ENCODE data around the gene CITED4.

The CITED4 gene

GRCh38 chr1:40861224-40862003, 749 bp downstream of the CITED4 start:
- H3K9ac ChIP-seq (ENCODE audit: low read length) = peak overlapping the region; percentile 63
- H3K27me3 ChIP-seq (ENCODE audit: control insufficient read depth in 1 of 2, insufficient read depth in 2 of 2, low read length in 2 of 2) = no peaks in the 10 kb centered on the region
- peak overlapping the region; percentile 80 for H3K27ac ChIP-seq (ENCODE audit: low read depth, low read length)
- peaks cover 31% of the 10 kb centered on the region for H3K4me1 ChIP-seq (ENCODE audit: insufficient read depth, low read length)
- H3K36me3 ChIP-seq (ENCODE audit: insufficient read depth, low read length) = no peaks in the 10 kb centered on the region
- peak overlapping the region; percentile 64 to 77 for H3K4me3 ChIP-seq (ENCODE audit: low read depth in 1 of 2, low read length in 2 of 2)
- H3K9me3 ChIP-seq (ENCODE audit: low read length) = no peaks in the 10 kb centered on the region

GRCh38 chr1:40860706-40861223, 1.4 kb downstream of the CITED4 start:
- Histone ChIP-seq H3K4me3 (ENCODE audit: low read depth in 1 of 2, low read length in 2 of 2) (peak overlapping the region; percentile 64 to 77), H3K27ac (ENCODE audit: low read depth, low read length) (peak overlapping the region; percentile 80), H3K27me3 (ENCODE audit: control insufficient read depth in 1 of 2, insufficient read depth in 2 of 2, low read length in 2 of 2) (no peaks in the 10 kb centered on the region), H3K9me3 (ENCODE audit: low read length) (no peaks in the 10 kb centered on the region), H3K9ac (ENCODE audit: low read length) (peak overlapping the region; percentile 63), H3K4me1 (ENCODE audit: insufficient read depth, low read length) (peaks cover 25% of the 10 kb centered on the region), H3K36me3 (ENCODE audit: insufficient read depth, low read length) (no peaks in the 10 kb centered on the region)

DNA sequence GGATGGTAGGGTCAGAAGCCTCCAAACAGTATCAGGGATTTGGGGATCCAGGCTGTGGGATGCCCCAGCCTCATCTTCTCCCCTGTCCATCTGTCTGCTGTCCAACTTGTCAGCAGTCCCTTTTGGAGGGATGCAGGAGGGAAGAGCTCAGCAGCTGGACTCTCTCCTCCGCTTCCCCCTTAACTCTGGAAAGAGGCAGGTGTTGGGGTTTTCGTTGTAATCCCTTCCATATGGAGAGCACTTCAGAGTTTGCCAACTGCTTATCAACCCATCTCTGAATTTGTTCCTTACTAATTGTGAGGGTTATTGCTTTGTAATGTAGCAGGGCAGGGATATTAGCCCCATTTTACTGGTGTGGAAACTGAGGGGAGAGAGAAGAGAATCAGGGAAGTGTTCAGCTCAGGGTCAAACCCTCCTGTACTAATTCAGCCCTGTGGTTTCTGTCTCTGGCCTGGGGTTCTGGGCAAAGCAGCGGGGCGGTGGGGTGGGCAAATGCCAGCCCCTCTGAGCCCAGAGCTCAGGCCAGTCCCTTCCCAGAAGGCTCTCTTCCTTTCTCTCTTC, 3.2 kb downstream of the CITED4 start:
- no peaks in the 10 kb centered on the region for H3K9me3 ChIP-seq (ENCODE audit: low read length)
- H3K36me3 ChIP-seq (ENCODE audit: insufficient read depth, low read length) = no peaks in the 10 kb centered on the region
- H3K4me1 ChIP-seq (ENCODE audit: insufficient read depth, low read length) = peaks cover 21% of the 10 kb centered on the region
- H3K27ac ChIP-seq (ENCODE audit: low read depth, low read length) = no peak overlapping the region
- no peak overlapping the region for H3K4me3 ChIP-seq (ENCODE audit: low read depth in 1 of 2, low read length in 2 of 2)
- H3K27me3 ChIP-seq (ENCODE audit: control insufficient read depth in 1 of 2, insufficient read depth in 2 of 2, low read length in 2 of 2) = no peaks in the 10 kb centered on the region
- no peak overlapping the region for H3K9ac ChIP-seq (ENCODE audit: low read length)

GRCh38 chr1:40857737-40858136, 4.4 kb downstream of the CITED4 start:
- H3K4me1 ChIP-seq (ENCODE audit: insufficient read depth, low read length) = peaks cover 23% of the 10 kb centered on the region
- H3K36me3 ChIP-seq (ENCODE audit: insufficient read depth, low read length) = no peaks in the 10 kb centered on the region
- no peak overlapping the region for H3K9ac ChIP-seq (ENCODE audit: low read length)
- H3K9me3 ChIP-seq (ENCODE audit: low read length) = no peaks in the 10 kb centered on the region
- no peaks in the 10 kb centered on the region for H3K27me3 ChIP-seq (ENCODE audit: control insufficient read depth in 1 of 2, insufficient read depth in 2 of 2, low read length in 2 of 2)
- no peak overlapping the region for H3K4me3 ChIP-seq (ENCODE audit: low read depth in 1 of 2, low read length in 2 of 2)
- H3K27ac ChIP-seq (ENCODE audit: low read depth, low read length) = no peak overlapping the region

GRCh38 chr1:40856656-40857302, 5.4 kb downstream of the CITED4 start:
- Histone ChIP-seq H3K4me3 (ENCODE audit: low read depth in 1 of 2, low read length in 2 of 2) (no peak overlapping the region), H3K36me3 (ENCODE audit: insufficient read depth, low read length) (no peaks in the 10 kb centered on the region)

DNA sequence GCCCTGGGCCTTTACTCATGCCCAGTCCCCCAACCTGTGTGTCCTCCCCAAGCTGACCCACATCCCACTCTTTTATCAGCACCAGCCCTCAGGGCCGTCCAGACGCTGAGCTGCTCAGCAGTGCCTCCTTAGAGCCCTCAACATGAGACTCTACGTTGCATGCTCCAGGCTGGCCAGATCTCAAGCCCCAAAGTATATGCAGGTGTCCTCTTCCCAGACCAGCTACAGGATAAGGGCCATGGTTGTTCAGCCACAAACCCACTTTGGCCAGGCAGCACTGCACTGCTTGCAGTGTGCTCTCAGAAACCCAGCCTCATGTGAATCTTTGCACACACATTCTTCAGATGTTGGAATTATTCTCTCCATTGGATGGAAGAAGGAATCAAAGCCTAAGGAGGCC, 6.0 kb downstream of the CITED4 start:
- Histone ChIP-seq H3K4me3 (ENCODE audit: low read depth in 1 of 2, low read length in 2 of 2) (no peak overlapping the region), H3K27me3 (ENCODE audit: control insufficient read depth in 1 of 2, insufficient read depth in 2 of 2, low read length in 2 of 2) (no peaks in the 10 kb centered on the region), H3K9me3 (ENCODE audit: low read length) (no peaks in the 10 kb centered on the region), H3K36me3 (ENCODE audit: insufficient read depth, low read length) (no peaks in the 10 kb centered on the region), H3K4me1 (ENCODE audit: insufficient read depth, low read length) (peaks cover 20% of the 10 kb centered on the region), H3K9ac (ENCODE audit: low read length) (no peak overlapping the region), H3K27ac (ENCODE audit: low read depth, low read length) (no peak overlapping the region)

More at GRCh38 chr1:40856656-40857302, 5.4 kb downstream of the CITED4 start:
- no peaks in the 10 kb centered on the region for H3K9me3 ChIP-seq (ENCODE audit: low read length)
- H3K27ac ChIP-seq (ENCODE audit: low read depth, low read length) = no peak overlapping the region
- H3K4me1 ChIP-seq (ENCODE audit: insufficient read depth, low read length) = peaks cover 20% of the 10 kb centered on the region
- H3K27me3 ChIP-seq (ENCODE audit: control insufficient read depth in 1 of 2, insufficient read depth in 2 of 2, low read length in 2 of 2) = no peaks in the 10 kb centered on the region
- H3K9ac ChIP-seq (ENCODE audit: low read length) = no peak overlapping the region

- Histone ChIP-seq H3K4me1 (ENCODE audit: insufficient read depth, low read length) (peaks cover 15% of the 10 kb centered on the region), H3K9me3 (ENCODE audit: low read length) (no peaks in the 10 kb centered on the region), H3K27me3 (ENCODE audit: control insufficient read depth in 1 of 2, insufficient read depth in 2 of 2, low read length in 2 of 2) (no peaks in the 10 kb centered on the region), H3K27ac (ENCODE audit: low read depth, low read length) (no peak overlapping the region), H3K36me3 (ENCODE audit: insufficient read depth, low read length) (no peaks in the 10 kb centered on the region), H3K9ac (ENCODE audit: low read length) (no peak overlapping the region), H3K4me3 (ENCODE audit: low read depth in 1 of 2, low read length in 2 of 2) (no peak overlapping the region)
Measured at GRCh38 chr1:40855513-40855912, 6.7 kb downstream of the CITED4 start.

- Histone ChIP-seq H3K9ac (ENCODE audit: low read length) (no peak overlapping the region), H3K27me3 (ENCODE audit: control insufficient read depth in 1 of 2, insufficient read depth in 2 of 2, low read length in 2 of 2) (no peaks in the 10 kb centered on the region), H3K4me3 (ENCODE audit: low read depth in 1 of 2, low read length in 2 of 2) (no peak overlapping the region), H3K4me1 (ENCODE audit: insufficient read depth, low read length) (peaks cover 5% of the 10 kb centered on the region), H3K27ac (ENCODE audit: low read depth, low read length) (peak overlapping the region; percentile 5), H3K36me3 (ENCODE audit: insufficient read depth, low read length) (no peaks in the 10 kb centered on the region), H3K9me3 (ENCODE audit: low read length) (no peaks in the 10 kb centered on the region)
Measured at GRCh38 chr1:40853885-40854170, 8.3 kb downstream of the CITED4 start.

DNA sequence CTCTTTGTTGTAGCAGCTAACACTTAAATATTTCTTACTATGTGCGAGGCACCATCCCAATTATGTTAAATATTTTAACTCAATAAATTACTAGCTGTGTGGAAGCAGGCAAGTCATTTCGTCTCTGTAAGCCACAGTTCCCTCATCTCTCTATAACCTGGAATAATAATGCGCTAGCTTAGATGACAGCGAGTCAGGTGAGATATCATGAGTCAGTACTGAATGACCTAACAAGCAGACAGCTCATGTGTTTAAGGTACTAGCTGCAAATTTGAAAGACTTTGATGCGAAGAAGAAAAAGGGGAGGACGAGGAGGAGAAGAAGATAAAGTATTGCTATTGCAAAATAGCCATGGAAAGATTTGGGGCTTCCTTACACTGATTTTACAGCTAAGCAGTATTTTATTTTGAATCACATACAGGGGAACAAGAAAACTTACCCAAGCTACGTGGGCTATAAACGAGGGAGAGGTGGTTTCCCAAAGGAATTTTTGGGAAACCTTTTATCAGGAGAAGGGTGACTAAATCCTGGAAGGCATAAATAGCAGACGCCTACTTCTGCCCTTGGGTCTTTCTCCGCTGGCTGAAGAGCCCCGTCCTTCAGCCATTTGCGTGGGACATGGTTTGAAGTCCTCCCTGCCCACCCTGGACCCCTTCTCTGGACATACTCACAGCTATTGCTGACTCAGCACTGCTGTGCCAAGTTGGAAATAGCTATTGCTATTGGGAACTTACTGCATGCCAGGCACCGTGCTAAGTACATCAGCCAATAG, 8.9 kb downstream of the CITED4 start:
- Histone ChIP-seq H3K9ac (ENCODE audit: low read length) (no peak overlapping the region), H3K27ac (ENCODE audit: low read depth, low read length) (peak overlapping the region; percentile 5), H3K36me3 (ENCODE audit: insufficient read depth, low read length) (no peaks in the 10 kb centered on the region), H3K4me1 (ENCODE audit: insufficient read depth, low read length) (peaks cover 5% of the 10 kb centered on the region), H3K9me3 (ENCODE audit: low read length) (no peaks in the 10 kb centered on the region), H3K27me3 (ENCODE audit: control insufficient read depth in 1 of 2, insufficient read depth in 2 of 2, low read length in 2 of 2) (no peaks in the 10 kb centered on the region), H3K4me3 (ENCODE audit: low read depth in 1 of 2, low read length in 2 of 2) (no peak overlapping the region)

DNA sequence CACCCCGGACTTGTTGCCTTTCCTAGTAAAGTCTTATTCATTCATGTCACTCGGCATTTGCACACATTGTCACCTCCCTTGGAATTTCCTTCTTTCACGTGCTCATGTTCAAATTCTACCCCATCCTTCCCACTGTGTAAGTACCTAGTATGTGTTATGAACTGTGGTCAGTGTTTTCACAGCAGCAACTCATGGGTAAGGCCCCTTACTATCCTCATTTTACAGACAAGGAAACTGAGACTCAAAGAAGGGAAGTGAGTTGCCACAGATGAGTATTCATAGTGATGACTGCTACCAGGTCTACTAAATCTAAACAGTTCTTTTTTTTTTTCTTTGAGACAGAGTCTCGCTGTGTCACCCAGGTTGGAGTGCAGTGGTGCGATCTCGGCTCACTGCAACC, 10.5 kb downstream of the CITED4 start:
- H3K4me3 ChIP-seq (ENCODE audit: low read depth in 1 of 2, low read length in 2 of 2) = no peak overlapping the region
- no peaks in the 10 kb centered on the region for H3K36me3 ChIP-seq (ENCODE audit: insufficient read depth, low read length)
- peaks cover 5% of the 10 kb centered on the region for H3K4me1 ChIP-seq (ENCODE audit: insufficient read depth, low read length)
- H3K9ac ChIP-seq (ENCODE audit: low read length) = no peak overlapping the region
- no peaks in the 10 kb centered on the region for H3K9me3 ChIP-seq (ENCODE audit: low read length)
- H3K27me3 ChIP-seq (ENCODE audit: control insufficient read depth in 1 of 2, insufficient read depth in 2 of 2, low read length in 2 of 2) = no peaks in the 10 kb centered on the region
- no peak overlapping the region for H3K27ac ChIP-seq (ENCODE audit: low read depth, low read length)

Data from muscle layer of colon (tissue), 2 donors.